HepG2 (cell line): ENCODE data around the gene COL18A1. TPM values are rescaled to one million over a fixed set of nuclear protein-coding genes. Genes with fewer than 3 reads are reported as not detected.

Experiments used
- ATAC-seq: fragments of 200-7000 bp; cut with Tn5 transposase; 3 replicates; pipeline ENCODE4 v1.9.1; 2020; ENCODE audit warnings: mild to moderate bottlenecking, moderate library complexity
- BruUV-seq: library from RNA; stranded (reverse); fragments of 400-500 nt; replicated peaks from 2 replicates; lab custom pipeline; 2021; lab: Mats Ljungman, UMichigan
- CTCF ChIA-PET: fragments of 300-600 bp; formaldehyde crosslinking; extraction: SDS; loops from one replicate; lab custom pipeline; 2021; ENCODE audit warnings: low total read pairs, inconsistent platforms, low intra/inter-chr PET ratio; lab: Yijun Ruan, JAX
- POLR2A ChIA-PET: fragments of 350-600 bp; sonication (Branson Sonifier 250); formaldehyde crosslinking; loops from one replicate; lab custom pipeline; 2020; ENCODE audit warnings: antibody characterized with exemption, inconsistent platforms; lab: Yijun Ruan, JAX
- DNase-seq: peaks from one replicate; pipeline ENCODE4 v3.0.0-alpha.2; 2015; ENCODE audit warnings: low spot score
- FAIRE-seq: peaks from 3 replicates; lab custom pipeline; 2011; peaks lifted over from hg19 to GRCh38; lab: Jason Lieb, UNC
- H2AFZ ChIP-seq: one replicate; pipeline ENCODE4 v1.6.1; 2011; ENCODE audit warnings: low read length, inconsistent platforms
- H3K27ac ChIP-seq: fragments of 300-600 bp; 3 replicates; pipeline ENCODE4 v1.8.0; 2011; ENCODE audit warnings: mixed run types, mild to moderate bottlenecking, mixed read lengths, low read length, inconsistent platforms; ENCODE audit not compliant: insufficient read depth; ENCODE audit errors: extremely low read length
- H3K27me3 ChIP-seq, 2 experiments: fragments of 200-600 bp in 1 of 2; 2 replicates in 1 of 2; 3 replicates in 1 of 2; pipeline versions ENCODE4 v1.6.0 to v1.8.0; 2011; ENCODE audit warnings: low read length in 2 of 2, mild to moderate bottlenecking in 2 of 2, moderate library complexity in 2 of 2, inconsistent platforms in 1 of 2; ENCODE audit not compliant: insufficient read depth in 2 of 2, control insufficient read depth in 1 of 2
- H3K36me3 ChIP-seq, 2 experiments: fragments of 200-600 bp in 1 of 2; replicated peaks in 1 of 2; 2 replicates in 1 of 2; 3 replicates in 1 of 2; pipeline versions ENCODE4 v1.5.1 to v1.8.0; 2011; ENCODE audit warnings: low read length in 2 of 2, inconsistent platforms in 1 of 2; ENCODE audit not compliant: insufficient read depth in 2 of 2, control insufficient read depth in 1 of 2
- H3K4me1 ChIP-seq: 2 replicates; pipeline ENCODE4 v1.5.1; 2012; ENCODE audit warnings: low read length, inconsistent platforms; ENCODE audit not compliant: insufficient read depth
- H3K4me2 ChIP-seq: 2 replicates; pipeline ENCODE4 v1.6.0; 2011; ENCODE audit warnings: low read depth, low read length, inconsistent platforms
- H3K4me3 ChIP-seq, 3 experiments: fragments of 200-600 bp in 1 of 3; sonication (generic), shearing (Covaris generic) in 1 of 3; replicated peaks in 1 of 3; 2 replicates each; pipeline ENCODE4 v1.5.1; 2011 to 2016; ENCODE audit warnings: low read length in 3 of 3, inconsistent platforms in 2 of 3, low read depth in 2 of 3, mild to moderate bottlenecking in 2 of 3, control low read depth in 1 of 3, mixed read lengths in 1 of 3; ENCODE audit not compliant: insufficient read depth in 1 of 3
- H3K79me2 ChIP-seq: one replicate; pipeline ENCODE4 v1.6.1; 2011; ENCODE audit warnings: low read length, inconsistent platforms; ENCODE audit not compliant: insufficient read depth
- H3K9ac ChIP-seq: 2 replicates; pipeline ENCODE4 v1.6.0; 2011; ENCODE audit warnings: mild to moderate bottlenecking, low read depth, low read length, inconsistent platforms; ENCODE audit not compliant: insufficient read depth
- H3K9me3 ChIP-seq: 2 replicates; pipeline ENCODE4 v1.5.1; 2012; ENCODE audit warnings: mild to moderate bottlenecking, low read length
- H4K20me1 ChIP-seq: 2 replicates; pipeline ENCODE4 v1.6.0; 2011; ENCODE audit warnings: inconsistent platforms, mild to moderate bottlenecking, low read length, moderate library complexity; ENCODE audit not compliant: insufficient read depth
- ARNTL ChIP-seq: sonication (generic); formaldehyde crosslinking; IDR thresholded peaks from 2 replicates; pipeline ENCODE4 v1.4.0; 2020; ENCODE audit warnings: mild to moderate bottlenecking, missing genetic modification reagents
- CTCF ChIP-seq: sonication (generic); formaldehyde crosslinking; IDR thresholded peaks from 2 replicates; pipeline ENCODE4 v1.5.0; 2020; ENCODE audit warnings: mild to moderate bottlenecking, missing genetic modification reagents, moderate library complexity
- FIP1L1 ChIP-seq: fragments of 200-400 bp; formaldehyde crosslinking; IDR thresholded peaks from 2 replicates; pipeline ENCODE4 v1.6.1; 2018; ENCODE audit warnings: low read depth, mild to moderate bottlenecking, low read length, moderate library complexity, borderline replicate concordance; ENCODE audit not compliant: insufficient read depth
- FOXP1 ChIP-seq, 2 experiments: fragments of 450-650 bp in 1 of 2; IDR thresholded peaks; 2 replicates each; pipeline ENCODE4 v1.6.1; 2017 to 2018; ENCODE audit warnings: antibody characterized with exemption in 1 of 2
- GMEB2 ChIP-seq: IDR thresholded peaks from 2 replicates; pipeline ENCODE4 v1.6.1; 2016; ENCODE audit warnings: missing biosample characterization, missing genetic modification reagents, low read depth
- HDAC2 ChIP-seq: sonication (generic); formaldehyde crosslinking; IDR thresholded peaks from 2 replicates; pipeline ENCODE4 v1.4.0; 2020; ENCODE audit warnings: missing genetic modification reagents
- MIER3 ChIP-seq: IDR thresholded peaks from 2 replicates; pipeline ENCODE4 v1.6.1; 2016; ENCODE audit warnings: missing compliant biosample characterization, borderline replicate concordance
- SETDB1 ChIP-seq: sonication (generic); formaldehyde crosslinking; IDR thresholded peaks from 2 replicates; pipeline ENCODE4 v1.5.1; 2020; ENCODE audit warnings: missing genetic modification reagents, mild to moderate bottlenecking, borderline replicate concordance
- SKI ChIP-seq: fragments of 450-650 bp; IDR thresholded peaks from one replicate; pipeline ENCODE4 v1.6.1; 2018; ENCODE audit warnings: mild to moderate bottlenecking; ENCODE audit not compliant: partially characterized antibody
- THAP11 ChIP-seq: IDR thresholded peaks from 2 replicates; pipeline ENCODE4 v1.6.1; 2016; ENCODE audit warnings: missing biosample characterization, missing genetic modification reagents
- ZBTB44 ChIP-seq: sonication (generic); formaldehyde crosslinking; IDR thresholded peaks from 2 replicates; pipeline ENCODE4 v1.4.0; 2020; ENCODE audit warnings: missing genetic modification reagents
- ZNF512B ChIP-seq: sonication (generic); formaldehyde crosslinking; IDR thresholded peaks from 2 replicates; pipeline ENCODE4 v1.5.1; 2020; ENCODE audit warnings: missing genetic modification reagents, mild to moderate bottlenecking, borderline replicate concordance
- ZNF607 ChIP-seq: sonication (generic); formaldehyde crosslinking; IDR thresholded peaks from 2 replicates; pipeline ENCODE4 v1.5.1; 2020; ENCODE audit warnings: missing genetic modification reagents, mild to moderate bottlenecking, borderline replicate concordance
- whole genome bisulfite sequencing: methylation state at CpG from one replicate; pipeline ENCODE4 v1.1.6; 2017; ENCODE audit warnings: low lambda C conversion rate; 5-methylcytosine and 5-hydroxymethylcytosine counted together
- in situ Hi-C: cut with HindIII; loops from 2 replicates; pipeline ENCODE4 v1.10.0; 2017; ENCODE audit warnings: low pct_unique_long_range_greater_than_20kb; ENCODE audit not compliant: extremely low pct_ligation_motif_present
- intact Hi-C: fragments of 100-400 bp; cut with micrococcal nuclease; formaldehyde crosslinking; loops from one replicate; pipeline ENCODE4 v1.10.0; 2022; ENCODE audit not compliant: unreplicated experiment
- polyA plus RNA-seq, 8 experiments: library from polyadenylated mRNA; depleted of rRNA in 3 of 8; stranded (reverse) in 7 of 8; unstranded in 1 of 8; fragments of >200 nt; fragmentation: Illumina TruSeq in 4 of 8; extraction: Trizol in 4 of 8; gene quantifications; 2 replicates each; pipeline versions ENCODE4 v1.2.1 to v1.2.3, GENCODE V29; 2011 to 2016; ENCODE audit warnings: low read depth in 4 of 8, missing spikeins in 1 of 8, mixed read lengths in 1 of 8; ENCODE audit not compliant: insufficient read depth in 1 of 8
- total RNA-seq, 5 experiments: library from RNA; depleted of rRNA; stranded (reverse); fragments of >200 nt; fragmentation: Illumina TruSeq; extraction: Trizol; gene quantifications; 2 replicates each; pipeline ENCODE4 v1.2.3, GENCODE V29; 2016; ENCODE audit warnings: low read depth in 1 of 5

COL18A1 gene
- total and polyA plus RNA-seq, 2 of the 13 experiments (the other 11 are each of a cell fraction or from before 2014, with no cell fraction given), result 79.0 to 102 TPM

- Histone ChIP-seq H2AFZ (no peak overlapping the region), H3K36me3 (peaks cover 15 to 17% of the 10 kb centered on the region in 2 experiments), H3K9me3 (no peaks in the 10 kb centered on the region), H3K27ac (no peak overlapping the region), H3K4me1 (peaks cover 31% of the 10 kb centered on the region), H4K20me1 (no peaks in the 10 kb centered on the region), H3K4me3 (0 out of 6 replicates have a peak overlapping the region, but pooled peaks of 1 of the 3 experiments have one; percentile 5), H3K79me2 (peaks cover 65% of the 10 kb centered on the region), H3K9ac (no peak overlapping the region), H3K27me3 (no peaks in the 10 kb centered on the region), H3K4me2 (peak overlapping the region; percentile 45)
- intact Hi-C loops (loop anchor here (1.0 kb wide), 1 partner anchor 147 kb away; no protein-coding TSS in a partner anchor), in situ Hi-C loops (no loop called here)
- CTCF ChIA-PET, result interaction anchor here (1.2 to 3.5 kb wide), 7 partner anchors 28 to 381 kb away, joined by 3 to 38 read pairs (median 5); no protein-coding TSS in a partner anchor
- DNase-seq, result peak; percentile 59
- POLR2A ChIA-PET, result interaction anchor here (1.0 to 1.5 kb wide), 4 partner anchors 30 to 150 kb away, joined by 3 to 4 read pairs (median 4); no protein-coding TSS in a partner anchor
- no TSS peak for BruUV-seq
- 42% methylated on average over 24 of the region's 58 CpGs for WGBS
- FAIRE-seq, result peak; percentile 62
- peak; percentile 75 for ATAC-seq
- TF ChIP-seq MIER3, result no peak
- TF ChIP-seq ZNF512B (CRISPR knock-in tag), result no peak
- TF ChIP-seq FIP1L1, result no peak
- TF ChIP-seq ARNTL, result peak; percentile 68; the same call in 1 of the 2 replicates
- peak; percentile 97 for TF ChIP-seq CTCF (CRISPR knock-in tag)
- TF ChIP-seq ZNF607 (CRISPR knock-in tag), result 0 out of 2 replicates have a peak, but pooled peaks have one; percentile 39
- 0 out of 2 replicates have a peak, but pooled peaks have one; percentile 24 for TF ChIP-seq THAP11 (CRISPR knock-in tag)
- no peak for TF ChIP-seq GMEB2 (CRISPR knock-in tag)
- TF ChIP-seq ZBTB44 (CRISPR knock-in tag), result peak; percentile 72; the same call in 1 of the 2 replicates
- peak; percentile 29; the same call in 1 of the 2 replicates for TF ChIP-seq HDAC2
- TF ChIP-seq SETDB1, result no peak
- TF ChIP-seq FOXP1 (IDR thresholded peaks at IDR 0.05), result no peak
- TF ChIP-seq FOXP1 (CRISPR knock-in tag; IDR thresholded peaks at IDR 0.05), result no peak
- TF ChIP-seq SKI, result peak; percentile 55
Observed at GRCh38 chr21:45439161-45439872, 34.4 kb downstream of the COL18A1 start.
